DMS153 (cell line): Measurements from ENCODE around the gene REEP1.
"Not testable (repeated sequence)": the region's sequence is repeated elsewhere in the genome, so short reads cannot be mapped to it uniquely, and the experiment has no call there.

Experiments
- DNase-seq: peaks from one replicate; lab custom pipeline; 2025; lab: John Stamatoyannopoulos, UW

The REEP1 gene

GRCh38 chr2:86224645-86225355 lies 112.6 kb downstream of the REEP1 start:
- no peak for DNase-seq

- no peak for DNase-seq
These were observed 113.4 kb downstream of the REEP1 start for GRCh38 chr2:86223927-86224560.

GRCh38 chr2:86223140-86223926 lies 114.1 kb downstream of the REEP1 start:
- no peak for DNase-seq

- DNase-seq, result no peak
These were observed 116.3 kb downstream of the REEP1 start for GRCh38 chr2:86221066-86221684.

- DNase-seq, result no peak
These were observed 117.5 kb downstream of the REEP1 start for GRCh38 chr2:86219896-86220295.

- no peak for DNase-seq
These were observed 119.3 kb downstream of the REEP1 start for GRCh38 chr2:86218124-86218523.

- no peak for DNase-seq
These were observed 120.6 kb downstream of the REEP1 start for GRCh38 chr2:86216575-86217555.

GRCh38 chr2:86214503-86214832 lies 123.0 kb downstream of the REEP1 start:
- no peak for DNase-seq

GRCh38 chr2:86213699-86214502 lies 123.5 kb downstream of the REEP1 start:
- DNase-seq, result no peak

- DNase-seq, result no peak
These were observed 124.4 kb downstream of the REEP1 start for GRCh38 chr2:86213056-86213455.

GRCh38 chr2:86211796-86212188 lies 125.6 kb downstream of the REEP1 start:
- DNase-seq, result no peak

GRCh38 chr2:86211033-86211795 lies 126.2 kb downstream of the REEP1 start:
- DNase-seq, result no peak

GRCh38 chr2:86204458-86204857 lies 133.0 kb downstream of the REEP1 start:
- DNase-seq, result no peak

- DNase-seq, result no peak
These were observed 133.8 kb downstream of the REEP1 start for GRCh38 chr2:86203614-86204013.

GRCh38 chr2:86202702-86203101 lies 134.7 kb downstream of the REEP1 start:
- DNase-seq, result no peak

- no peak for DNase-seq
These were observed 135.1 kb downstream of the REEP1 start for GRCh38 chr2:86202336-86202692.

- DNase-seq, result no peak
These were observed 135.6 kb downstream of the REEP1 start for GRCh38 chr2:86201671-86202335.

- DNase-seq, result not testable (repeated sequence)
These were observed 136.9 kb downstream of the REEP1 start for GRCh38 chr2:86200564-86200963.

- DNase-seq, result no peak
These were observed 137.6 kb downstream of the REEP1 start for GRCh38 chr2:86199834-86200177.
